ENCODE measurements around the gene RFTN1.

Gene RFTN1

GRCh38 chr3:16447135-16447534 is 66.4 kb downstream of the RFTN1 start:
- POLR2A ChIA-PET, result no interaction called here
- 100% methylated on average over 1 of the region's 4 CpGs for WGBS (ENCODE audit: insufficient coverage)

GRCh38 chr3:16444344-16444743 is 69.2 kb downstream of the RFTN1 start:
- POLR2A ChIA-PET, result no interaction called here
- H3K27me3 ChIP-seq (replicated peaks in 2 of 5; ENCODE audit: control insufficient read depth in 4 of 5, insufficient read depth in 5 of 5, low read length in 4 of 5), result no peaks in the 10 kb centered on the region
- H3K27ac ChIP-seq (ENCODE audit: insufficient read depth in 1 of 2, low read depth in 1 of 2, low read length in 2 of 2, poor library complexity in 1 of 2, severe bottlenecking in 2 of 2), result no peak overlapping the region
- H3K4me1 ChIP-seq (ENCODE audit: control extremely low read depth in 1 of 4, control insufficient read depth in 4 of 4, insufficient read depth in 4 of 4, low read length in 3 of 4), result peaks cover 0 to 19% (median 6%) of the 10 kb centered on the region in 4 experiments
- no peak for DNase-seq
- no CpG with 5 or more reads among the region's 6 CpGs for WGBS (ENCODE audit: insufficient coverage)
- no peak overlapping the region for H3K4me3 ChIP-seq (ENCODE audit: control insufficient read depth in 1 of 7, extremely low read depth in 1 of 7, insufficient read depth in 4 of 7, low read depth in 2 of 7, low read length in 6 of 7)
- H3K36me3 ChIP-seq (ENCODE audit: control insufficient read depth in 4 of 4, insufficient read depth in 4 of 4, low read length in 3 of 4), result peaks cover 0 to 8% (median 2%) of the 10 kb centered on the region in 4 experiments
- H3K9me3 ChIP-seq (ENCODE audit: control extremely low read depth in 1 of 5, control insufficient read depth in 4 of 5, insufficient read depth in 2 of 5, low read depth in 1 of 5, low read length in 4 of 5), result no peaks in the 10 kb centered on the region
- CTCF ChIA-PET, result interaction anchor here (0.7 kb wide), 1 partner anchor 66 kb away, joined by 3 read pairs; no protein-coding TSS in a partner anchor

More at GRCh38 chr3:16447135-16447534, 66.4 kb downstream of the RFTN1 start:
- peaks cover 0 to 8% (median 1%) of the 10 kb centered on the region in 4 experiments for H3K36me3 ChIP-seq (ENCODE audit: control insufficient read depth in 4 of 4, insufficient read depth in 4 of 4, low read length in 3 of 4)
- H3K27ac ChIP-seq (ENCODE audit: insufficient read depth in 1 of 2, low read depth in 1 of 2, low read length in 2 of 2, poor library complexity in 1 of 2, severe bottlenecking in 2 of 2), result no peak overlapping the region
- CTCF ChIA-PET, result no interaction called here
- H3K27me3 ChIP-seq (replicated peaks in 2 of 5; ENCODE audit: control insufficient read depth in 4 of 5, insufficient read depth in 5 of 5, low read length in 4 of 5), result no peaks in the 10 kb centered on the region
- no peak overlapping the region for H3K4me3 ChIP-seq (ENCODE audit: control insufficient read depth in 1 of 7, extremely low read depth in 1 of 7, insufficient read depth in 4 of 7, low read depth in 2 of 7, low read length in 6 of 7)
- peaks cover 0 to 28% (median 10%) of the 10 kb centered on the region in 4 experiments for H3K4me1 ChIP-seq (ENCODE audit: control extremely low read depth in 1 of 4, control insufficient read depth in 4 of 4, insufficient read depth in 4 of 4, low read length in 3 of 4)
- DNase-seq, result no peak
- H3K9me3 ChIP-seq (ENCODE audit: control extremely low read depth in 1 of 5, control insufficient read depth in 4 of 5, insufficient read depth in 2 of 5, low read depth in 1 of 5, low read length in 4 of 5), result no peaks in the 10 kb centered on the region

- DNase-seq, result no peak
- H3K27ac ChIP-seq (ENCODE audit: insufficient read depth in 1 of 2, low read depth in 1 of 2, low read length in 2 of 2, poor library complexity in 1 of 2, severe bottlenecking in 2 of 2), result no peak overlapping the region
- WGBS (ENCODE audit: insufficient coverage), result no CpG with 5 or more reads among the region's 1 CpG
- peaks cover 0 to 12% (median 5%) of the 10 kb centered on the region in 4 experiments for H3K4me1 ChIP-seq (ENCODE audit: control extremely low read depth in 1 of 4, control insufficient read depth in 4 of 4, insufficient read depth in 4 of 4, low read length in 3 of 4)
- POLR2A ChIA-PET, result no interaction called here
- no peaks in the 10 kb centered on the region for H3K27me3 ChIP-seq (replicated peaks in 2 of 5; ENCODE audit: control insufficient read depth in 4 of 5, insufficient read depth in 5 of 5, low read length in 4 of 5)
- CTCF ChIA-PET, result no interaction called here
- H3K4me3 ChIP-seq (ENCODE audit: control insufficient read depth in 1 of 7, extremely low read depth in 1 of 7, insufficient read depth in 4 of 7, low read depth in 2 of 7, low read length in 6 of 7), result no peak overlapping the region
- H3K36me3 ChIP-seq (ENCODE audit: control insufficient read depth in 4 of 4, insufficient read depth in 4 of 4, low read length in 3 of 4), result peaks cover 0 to 7% (median 3%) of the 10 kb centered on the region in 4 experiments
- H3K9me3 ChIP-seq (ENCODE audit: control extremely low read depth in 1 of 5, control insufficient read depth in 4 of 5, insufficient read depth in 2 of 5, low read depth in 1 of 5, low read length in 4 of 5), result no peaks in the 10 kb centered on the region
Measured at GRCh38 chr3:16442730-16443129, 70.8 kb downstream of the RFTN1 start.

- peak overlapping the region; percentile 1 to 38 for H3K27ac ChIP-seq (ENCODE audit: insufficient read depth in 1 of 2, low read depth in 1 of 2, low read length in 2 of 2, poor library complexity in 1 of 2, severe bottlenecking in 2 of 2)
- CTCF ChIA-PET, result interaction anchor here (2.1 kb wide), 1 partner anchor 17 kb away, joined by 4 read pairs; no protein-coding TSS in a partner anchor
- H3K27me3 ChIP-seq (replicated peaks in 2 of 5; ENCODE audit: control insufficient read depth in 4 of 5, insufficient read depth in 5 of 5, low read length in 4 of 5), result no peaks in the 10 kb centered on the region
- peaks cover 0 to 12% (median 5%) of the 10 kb centered on the region in 4 experiments for H3K4me1 ChIP-seq (ENCODE audit: control extremely low read depth in 1 of 4, control insufficient read depth in 4 of 4, insufficient read depth in 4 of 4, low read length in 3 of 4)
- 13% methylated on average over 4 of the region's 5 CpGs for WGBS (ENCODE audit: insufficient coverage)
- POLR2A ChIA-PET, result no interaction called here
- peak overlapping the region in 1 of 7 experiments; percentile 38 for H3K4me3 ChIP-seq (ENCODE audit: control insufficient read depth in 1 of 7, extremely low read depth in 1 of 7, insufficient read depth in 4 of 7, low read depth in 2 of 7, low read length in 6 of 7)
- peak in 2 of 3 donors; percentile 38 to 64 for DNase-seq
- no peaks in the 10 kb centered on the region for H3K9me3 ChIP-seq (ENCODE audit: control extremely low read depth in 1 of 5, control insufficient read depth in 4 of 5, insufficient read depth in 2 of 5, low read depth in 1 of 5, low read length in 4 of 5)
- peaks cover 0 to 5% (median 3%) of the 10 kb centered on the region in 4 experiments for H3K36me3 ChIP-seq (ENCODE audit: control insufficient read depth in 4 of 4, insufficient read depth in 4 of 4, low read length in 3 of 4)
Measured at GRCh38 chr3:16441371-16441875, 72.1 kb downstream of the RFTN1 start.

DNA sequence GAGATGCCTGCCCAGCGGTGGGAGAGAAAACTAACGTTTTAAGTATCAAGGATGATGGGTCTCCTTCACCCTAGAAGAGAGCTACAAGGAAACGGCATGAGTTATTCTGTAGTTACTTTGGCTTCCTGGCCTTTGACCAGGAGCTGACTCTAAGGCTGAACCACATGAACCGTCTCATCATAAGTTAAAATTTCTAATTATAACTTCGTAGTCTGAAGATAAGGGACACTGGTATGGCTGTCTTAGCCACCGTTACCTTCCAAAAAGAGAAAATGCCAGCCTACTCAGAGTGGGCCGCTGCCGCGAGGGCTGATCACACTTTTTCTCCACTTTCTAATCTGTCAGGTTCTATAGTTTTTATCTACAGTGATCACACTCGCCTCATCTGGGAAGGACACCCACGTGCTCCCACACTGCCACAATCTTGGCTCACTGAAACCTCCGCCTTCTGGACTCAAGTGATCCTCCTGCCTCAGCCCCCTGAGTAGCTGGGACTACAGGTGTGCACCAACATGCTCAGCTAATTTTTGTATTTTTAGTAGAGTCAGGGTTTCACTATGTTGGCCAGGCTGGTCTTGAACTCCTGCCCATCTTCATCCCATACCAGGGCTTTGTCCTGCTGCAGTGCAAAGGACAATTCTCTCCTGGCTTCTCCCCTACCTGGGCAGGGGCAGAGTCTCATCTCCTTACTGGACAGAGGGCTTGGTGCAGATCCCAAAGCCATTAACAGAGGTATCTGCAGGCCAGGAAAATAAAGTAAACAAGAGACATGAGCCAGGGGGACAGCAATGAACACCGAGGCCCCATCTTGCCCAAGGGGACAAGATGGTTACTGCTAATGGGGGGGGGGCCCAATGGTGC is 73.4 kb downstream of the RFTN1 start:
- no peaks in the 10 kb centered on the region for H3K9me3 ChIP-seq (ENCODE audit: control extremely low read depth in 1 of 5, control insufficient read depth in 4 of 5, insufficient read depth in 2 of 5, low read depth in 1 of 5, low read length in 4 of 5)
- H3K27me3 ChIP-seq (replicated peaks in 2 of 5; ENCODE audit: control insufficient read depth in 4 of 5, insufficient read depth in 5 of 5, low read length in 4 of 5), result no peaks in the 10 kb centered on the region
- ChIA-PET CTCF (interaction anchor here (2.1 kb wide), 1 partner anchor 18 kb away, joined by 4 read pairs; no protein-coding TSS in a partner anchor), POLR2A (no interaction called here)
- no peak for DNase-seq
- no peak overlapping the region for H3K27ac ChIP-seq (ENCODE audit: insufficient read depth in 1 of 2, low read depth in 1 of 2, low read length in 2 of 2, poor library complexity in 1 of 2, severe bottlenecking in 2 of 2)
- H3K36me3 ChIP-seq (ENCODE audit: control insufficient read depth in 4 of 4, insufficient read depth in 4 of 4, low read length in 3 of 4), result peaks cover 0 to 5% (median 0%) of the 10 kb centered on the region in 4 experiments
- no peak overlapping the region for H3K4me3 ChIP-seq (ENCODE audit: control insufficient read depth in 1 of 7, extremely low read depth in 1 of 7, insufficient read depth in 4 of 7, low read depth in 2 of 7, low read length in 6 of 7)
- WGBS (ENCODE audit: insufficient coverage), result 92% methylated on average over 13 of the region's 13 CpGs
- H3K4me1 ChIP-seq (ENCODE audit: control extremely low read depth in 1 of 4, control insufficient read depth in 4 of 4, insufficient read depth in 4 of 4, low read length in 3 of 4), result peaks cover 0 to 12% (median 5%) of the 10 kb centered on the region in 4 experiments

DNA sequence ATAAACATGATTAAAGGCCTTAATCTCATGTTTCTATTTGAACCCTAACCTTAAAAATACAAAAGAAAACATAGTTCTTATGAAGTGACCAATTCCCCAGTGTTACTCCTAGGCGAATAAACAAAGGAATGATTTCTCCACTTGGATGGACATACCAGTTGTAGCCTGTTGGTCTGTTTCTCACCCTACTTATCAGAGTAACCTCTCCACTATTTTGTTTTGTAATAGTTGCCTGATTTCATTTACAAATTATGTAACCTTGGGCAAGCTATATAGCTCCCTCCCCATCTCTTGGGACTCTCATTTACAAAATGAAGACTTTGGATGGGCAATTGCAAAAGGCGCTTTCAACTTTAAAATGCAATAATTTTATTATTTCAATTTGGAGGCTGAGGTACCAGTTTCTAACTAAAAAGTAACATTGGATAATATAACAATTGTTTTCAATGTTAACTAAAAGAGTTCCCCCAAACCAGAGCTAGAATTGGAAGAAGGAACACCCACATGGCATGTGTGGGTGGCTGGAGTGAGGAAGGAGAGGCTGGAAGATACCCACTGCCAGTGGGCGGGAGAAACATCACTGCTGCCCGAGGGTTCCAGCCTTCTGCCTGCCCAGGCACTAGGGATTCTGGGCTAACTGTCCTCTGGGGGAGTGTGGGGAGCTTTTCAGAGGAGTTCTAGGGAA is 74.2 kb downstream of the RFTN1 start:
- peaks cover 0 to 5% (median 0%) of the 10 kb centered on the region in 4 experiments for H3K36me3 ChIP-seq (ENCODE audit: control insufficient read depth in 4 of 4, insufficient read depth in 4 of 4, low read length in 3 of 4)
- CTCF ChIA-PET, result interaction anchor here (0.7 to 2.1 kb wide), 2 partner anchors 19 to 79 kb away, joined by 3 to 4 read pairs; no protein-coding TSS in a partner anchor
- H3K4me3 ChIP-seq (ENCODE audit: control insufficient read depth in 1 of 7, extremely low read depth in 1 of 7, insufficient read depth in 4 of 7, low read depth in 2 of 7, low read length in 6 of 7), result no peak overlapping the region
- DNase-seq, result no peak
- peaks cover 0 to 12% (median 5%) of the 10 kb centered on the region in 4 experiments for H3K4me1 ChIP-seq (ENCODE audit: control extremely low read depth in 1 of 4, control insufficient read depth in 4 of 4, insufficient read depth in 4 of 4, low read length in 3 of 4)
- H3K9me3 ChIP-seq (ENCODE audit: control extremely low read depth in 1 of 5, control insufficient read depth in 4 of 5, insufficient read depth in 2 of 5, low read depth in 1 of 5, low read length in 4 of 5), result no peaks in the 10 kb centered on the region
- no peaks in the 10 kb centered on the region for H3K27me3 ChIP-seq (replicated peaks in 2 of 5; ENCODE audit: control insufficient read depth in 4 of 5, insufficient read depth in 5 of 5, low read length in 4 of 5)
- POLR2A ChIA-PET, result no interaction called here
- WGBS (ENCODE audit: insufficient coverage), result 100% methylated on average over 3 of the region's 4 CpGs
- no peak overlapping the region for H3K27ac ChIP-seq (ENCODE audit: insufficient read depth in 1 of 2, low read depth in 1 of 2, low read length in 2 of 2, poor library complexity in 1 of 2, severe bottlenecking in 2 of 2)
